Measurements from ENCODE around the gene TCEAL3.

GRCh38 chrX:103647630-103648029 is 39.9 kb downstream of the TCEAL3 start:
- TF ChIP-seq CTCF (IDR thresholded peaks at IDR 0.05) (no peak), POLR2A (IDR thresholded peaks at IDR 0.05; ENCODE audit: low read depth) (no peak), POLR2AphosphoS5 (IDR thresholded peaks at IDR 0.05) (no peak)
